Measurements from ENCODE around the gene TLE7.

TLE7 gene

DNA sequence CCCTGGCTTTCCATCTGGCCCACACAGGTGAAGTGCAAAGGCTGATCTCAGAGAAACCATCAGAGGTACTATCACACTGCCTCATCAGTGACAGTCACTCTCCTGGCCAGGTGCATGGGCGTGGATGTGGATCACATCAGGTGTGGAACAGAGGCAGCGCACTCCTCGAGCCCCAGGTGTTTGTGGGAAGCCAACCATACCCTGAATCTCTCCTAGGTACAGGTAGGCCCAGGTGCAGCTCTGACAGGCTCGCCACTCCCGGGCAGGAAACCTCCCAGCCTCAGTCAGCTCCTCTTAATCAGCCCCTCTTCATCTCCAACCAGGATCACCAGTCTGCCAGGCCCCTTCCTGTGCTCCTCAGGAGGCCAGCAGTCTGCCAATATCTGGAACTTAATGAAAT is 31.7 kb downstream of the TLE7 start:
- no peak for DNase-seq

DNA sequence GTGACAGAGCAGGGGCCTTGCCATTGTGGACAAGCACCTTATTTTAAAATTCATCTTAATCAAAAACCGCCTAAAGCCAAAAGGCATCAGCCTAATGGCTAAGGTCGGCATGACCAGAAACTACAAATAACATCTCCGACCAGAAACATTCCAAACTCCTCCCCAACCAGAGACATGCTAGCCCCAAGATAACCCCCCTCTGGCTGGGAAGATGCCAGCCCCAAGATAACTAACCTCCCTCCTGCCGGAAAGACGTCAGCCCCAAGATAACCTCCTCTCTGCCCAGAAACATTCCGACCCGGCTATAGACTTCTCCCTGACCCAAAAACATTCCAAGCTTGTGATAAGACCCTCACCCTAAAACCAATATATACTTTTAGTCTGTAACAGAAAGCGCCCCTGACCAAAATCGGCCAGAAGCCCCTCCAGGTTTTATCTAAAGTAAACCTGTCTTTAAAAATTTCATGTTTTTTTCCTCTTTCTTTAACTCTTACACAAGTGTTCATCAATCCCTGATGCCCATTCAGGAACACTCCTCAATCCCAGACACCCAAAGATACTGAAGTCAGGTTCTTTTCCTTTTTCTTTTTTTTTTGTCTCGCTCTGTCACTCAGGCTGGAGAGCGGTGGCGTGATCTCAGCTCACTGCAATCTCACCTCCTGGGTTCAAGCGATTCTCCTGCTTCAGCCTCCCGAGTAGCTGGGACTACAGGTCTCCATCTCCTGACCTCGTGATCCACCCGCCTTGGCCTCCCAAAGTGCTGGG is 32.7 kb downstream of the TLE7 start:
- no peak for DNase-seq

DNA sequence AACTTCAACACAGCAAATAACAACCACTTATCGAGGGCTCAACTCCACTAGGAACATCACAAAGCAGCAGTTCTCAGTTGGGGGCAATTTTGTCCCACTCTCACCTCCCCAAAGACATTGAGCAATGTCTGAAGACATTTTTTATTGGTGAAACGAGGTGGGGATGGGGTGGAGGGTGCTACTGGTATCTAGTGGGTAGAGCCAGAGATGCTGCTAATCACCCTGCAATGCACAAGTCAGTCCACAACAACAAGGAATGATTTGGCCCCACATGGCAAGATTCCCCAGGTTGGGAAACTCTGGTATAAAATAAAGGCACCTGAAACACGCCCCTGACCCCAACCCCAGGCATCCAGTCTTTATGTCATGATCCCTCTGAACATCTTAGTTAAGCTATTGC is 33.3 kb downstream of the TLE7 start:
- no peak for DNase-seq

DNA sequence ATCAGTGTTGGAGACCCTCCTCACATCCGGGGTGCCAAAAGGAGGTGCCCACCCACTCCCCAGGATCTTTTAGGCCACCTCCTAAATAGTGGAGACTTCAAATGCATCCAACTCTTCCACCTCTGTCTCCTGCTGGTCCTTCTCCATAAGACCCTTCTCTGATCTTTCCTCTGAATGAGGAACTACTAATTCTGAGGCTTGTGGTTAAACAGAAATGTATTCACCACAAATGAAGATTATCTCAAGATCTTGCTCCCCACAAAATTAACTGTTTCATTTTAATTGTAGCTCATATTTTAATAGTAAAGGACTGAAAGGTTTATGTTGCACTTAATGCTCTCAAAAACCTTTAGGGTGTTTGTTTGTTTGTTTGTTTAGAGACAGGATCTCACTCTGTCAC is 34.1 kb downstream of the TLE7 start:
- DNase-seq: no peak

DNA sequence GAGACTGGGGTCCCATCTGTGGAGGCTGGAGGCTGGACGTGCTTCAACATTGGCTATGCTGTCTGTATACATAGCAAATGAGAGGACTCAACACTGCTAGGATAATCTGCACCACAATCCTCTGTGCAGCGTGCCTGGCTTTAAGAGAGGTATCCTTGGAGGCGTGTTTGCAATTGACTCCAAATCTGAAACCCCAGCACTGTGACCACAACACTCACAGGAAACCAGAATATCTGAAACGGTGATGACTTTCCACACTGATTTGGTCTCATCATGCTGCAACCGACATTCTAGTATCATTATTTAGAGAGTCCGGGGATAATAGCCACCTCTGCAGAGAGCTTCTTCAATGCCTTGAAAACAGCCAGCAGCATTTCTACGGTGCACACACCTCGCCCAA is 35.1 kb downstream of the TLE7 start:
- DNase-seq: no peak

DNA sequence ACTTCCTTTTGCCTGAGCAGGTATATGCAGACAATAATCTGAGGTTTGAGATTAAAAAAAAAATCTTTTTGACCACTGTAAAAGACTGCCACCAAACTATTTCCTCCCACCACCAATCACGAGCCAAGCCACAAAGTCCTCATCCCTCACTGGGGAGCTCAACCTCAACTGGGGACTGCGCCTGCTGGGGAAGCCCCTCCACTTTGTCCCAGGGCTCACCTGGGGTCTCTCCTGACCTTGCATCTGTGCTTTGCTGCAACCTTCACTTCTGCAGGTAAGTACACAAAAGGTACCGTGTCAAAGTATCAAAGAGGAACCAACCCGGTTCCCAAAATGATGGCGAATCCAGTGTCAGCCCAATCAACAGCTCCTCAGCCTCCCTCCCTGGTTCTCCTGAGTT is 35.5 kb downstream of the TLE7 start:
- DNase-seq: no peak

DNA sequence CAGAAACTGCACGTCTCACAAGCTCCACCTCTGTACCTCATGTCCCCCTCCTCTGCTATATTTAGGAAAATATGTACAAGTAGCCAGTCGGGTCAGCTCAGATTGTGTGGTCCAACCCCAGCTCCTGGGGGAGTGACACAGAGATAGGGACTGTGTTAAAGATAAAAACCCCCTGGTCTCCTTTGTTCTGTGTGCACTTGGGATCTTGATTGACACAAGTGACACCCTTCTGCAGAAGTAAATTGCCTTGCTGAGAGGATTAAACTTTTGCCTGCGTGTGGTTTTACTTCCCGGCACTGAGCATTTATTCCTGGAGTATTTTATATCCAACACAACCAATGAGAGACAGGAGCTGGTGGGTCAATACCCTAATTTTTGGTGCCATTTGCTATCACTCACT is 37.5 kb downstream of the TLE7 start:
- no peak for DNase-seq

DNA sequence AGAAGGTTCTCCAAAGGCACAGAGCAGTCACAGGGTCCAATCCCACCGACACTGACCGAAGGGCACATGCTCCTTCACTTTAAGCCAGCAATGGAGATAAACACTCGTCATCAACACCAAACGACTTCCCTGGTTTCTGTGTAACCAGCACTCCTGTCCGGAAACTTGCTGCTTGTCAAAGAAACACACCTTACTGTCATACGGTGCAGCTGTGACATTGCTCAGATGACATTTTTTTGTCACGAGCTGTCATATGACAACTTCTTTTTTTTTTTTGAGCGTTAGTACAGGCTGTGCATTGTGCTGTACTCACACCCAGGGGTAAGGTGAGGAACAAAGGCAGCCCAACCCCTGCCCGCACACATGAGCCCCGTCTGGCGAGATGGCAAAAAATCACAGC is 39.2 kb downstream of the TLE7 start:
- DNase-seq: no peak

DNA sequence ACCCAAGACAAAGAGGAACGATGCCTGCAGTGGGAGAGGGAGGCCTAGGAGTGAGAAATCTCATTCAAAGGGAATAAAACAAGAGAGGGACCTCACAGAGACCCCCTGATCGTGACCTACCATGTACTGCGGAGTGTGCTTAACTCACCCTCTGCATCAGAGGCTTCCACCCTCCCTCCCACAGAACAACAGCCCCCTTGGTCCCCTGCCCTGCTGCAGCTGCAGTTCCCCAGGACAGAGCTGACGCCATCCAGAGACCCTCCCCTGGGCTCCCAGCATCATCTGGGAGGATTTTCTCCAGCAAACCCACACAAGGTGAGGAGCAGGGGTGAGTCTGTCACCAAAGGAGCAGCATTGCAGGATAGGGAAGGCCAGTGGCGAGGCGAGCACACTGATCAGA is 39.8 kb downstream of the TLE7 start:
- DNase-seq: no peak

DNA sequence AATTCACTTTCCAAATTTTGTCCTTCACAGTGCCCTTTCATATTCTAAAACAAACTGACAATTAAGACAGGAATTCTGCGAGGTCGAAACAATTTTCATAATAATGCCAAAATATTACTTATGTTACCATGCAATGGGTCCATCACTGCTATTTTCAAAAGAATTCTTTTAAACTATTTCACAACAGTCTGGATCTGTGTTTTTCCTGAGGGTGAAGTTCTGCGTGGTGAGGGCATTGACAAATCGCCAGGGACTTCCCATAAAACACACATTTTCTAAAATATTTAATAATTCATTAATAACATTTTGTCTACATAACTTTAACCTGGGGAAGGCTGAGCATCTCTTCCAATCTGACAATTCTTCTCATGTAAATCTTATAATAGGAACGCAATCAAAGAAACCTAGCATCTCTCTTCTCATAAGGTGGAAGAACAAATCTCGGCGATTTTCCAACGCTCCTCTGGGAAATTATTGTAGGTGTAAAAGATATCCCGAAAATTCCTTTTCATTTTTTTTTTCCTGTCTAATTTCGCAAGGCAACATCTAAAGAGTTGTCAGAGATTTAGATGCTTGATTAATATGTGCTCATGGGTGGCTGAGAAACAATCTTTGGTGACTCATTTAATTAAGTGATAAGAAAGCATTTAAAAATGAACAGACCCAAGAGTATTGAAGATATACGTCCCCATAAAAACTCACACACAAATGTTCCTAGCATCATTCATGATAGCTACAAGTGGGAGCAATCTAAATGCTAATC is 41.9 kb downstream of the TLE7 start:
- DNase-seq: no peak

DNA sequence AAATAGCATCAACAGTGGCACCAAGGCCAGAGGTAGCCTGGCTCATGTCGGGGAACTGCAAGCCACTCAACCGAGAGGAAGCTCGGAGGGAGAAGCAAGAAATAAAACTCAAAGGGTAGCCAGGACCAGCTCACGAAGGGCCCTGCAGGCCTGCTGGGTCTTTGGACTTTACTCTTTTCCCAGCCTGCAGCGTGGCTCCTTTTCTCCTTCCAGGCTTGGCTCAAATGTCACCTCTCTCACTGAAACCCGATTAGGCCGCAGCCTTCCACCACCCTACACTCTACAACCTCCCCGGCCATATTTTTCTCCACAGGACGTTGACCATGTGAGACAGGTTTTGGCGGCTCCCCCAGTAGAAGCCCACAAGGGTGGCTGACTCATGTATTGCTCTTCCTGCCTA is 45.3 kb downstream of the TLE7 start:
- no peak for DNase-seq

DNA sequence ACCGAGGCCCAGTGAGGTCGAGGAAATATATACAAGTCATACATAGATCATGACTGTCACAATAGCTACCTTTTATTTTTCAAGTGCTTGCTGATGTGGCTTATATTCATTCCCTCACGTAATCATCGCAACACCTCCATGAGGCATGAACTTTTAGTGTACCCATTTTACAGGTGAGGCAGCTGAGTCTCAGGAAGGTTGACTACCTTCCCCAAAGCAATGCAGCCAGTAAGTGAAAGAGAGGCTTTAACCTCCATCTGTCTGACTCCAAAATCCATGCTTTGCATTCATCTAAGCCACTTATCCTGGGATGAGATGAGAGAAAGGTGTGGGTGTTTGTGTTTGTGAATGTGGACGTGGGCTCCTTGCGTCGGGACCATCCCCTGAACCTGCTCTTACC is 52.5 kb downstream of the TLE7 start:
- DNase-seq: no peak

DNA sequence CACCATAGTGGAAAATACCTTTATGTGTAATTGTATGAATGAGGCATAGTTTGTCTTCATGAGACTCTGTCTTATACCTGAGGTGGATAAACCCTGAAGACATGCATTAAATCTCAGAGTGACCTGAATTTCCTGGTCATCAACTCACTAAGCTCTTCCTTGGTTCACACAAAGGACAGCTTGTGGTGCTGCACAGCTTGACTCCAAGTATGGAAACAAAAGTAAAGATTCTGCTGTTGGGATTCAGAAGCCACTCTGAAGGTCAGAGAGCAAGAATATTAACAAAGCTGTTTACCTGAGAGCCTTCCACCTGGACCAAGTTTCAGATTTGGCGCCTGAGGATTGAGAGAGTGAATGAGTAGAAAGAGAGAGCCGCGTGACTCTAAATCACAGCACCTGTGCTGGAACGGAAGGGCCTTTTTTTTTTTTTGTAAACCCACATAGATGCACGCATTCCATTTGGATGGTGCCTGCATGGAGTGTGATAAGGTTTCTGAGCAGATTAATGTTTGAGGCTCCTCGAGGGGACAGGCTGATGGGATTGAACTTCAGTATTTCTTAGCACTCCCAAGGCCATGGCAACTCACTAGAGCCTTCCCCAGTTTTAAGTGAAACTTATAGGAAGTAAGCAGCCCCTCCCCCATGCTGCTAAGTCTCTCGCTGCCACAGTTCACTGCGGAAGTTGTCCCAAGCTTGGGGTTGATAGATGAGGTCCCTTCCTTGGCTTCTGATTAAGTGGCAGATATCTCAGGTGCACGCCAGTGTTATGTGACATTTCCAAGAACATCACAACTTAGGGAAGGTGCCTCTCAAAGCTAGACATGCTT is 54.6 kb downstream of the TLE7 start:
- DNase-seq: no peak

DNA sequence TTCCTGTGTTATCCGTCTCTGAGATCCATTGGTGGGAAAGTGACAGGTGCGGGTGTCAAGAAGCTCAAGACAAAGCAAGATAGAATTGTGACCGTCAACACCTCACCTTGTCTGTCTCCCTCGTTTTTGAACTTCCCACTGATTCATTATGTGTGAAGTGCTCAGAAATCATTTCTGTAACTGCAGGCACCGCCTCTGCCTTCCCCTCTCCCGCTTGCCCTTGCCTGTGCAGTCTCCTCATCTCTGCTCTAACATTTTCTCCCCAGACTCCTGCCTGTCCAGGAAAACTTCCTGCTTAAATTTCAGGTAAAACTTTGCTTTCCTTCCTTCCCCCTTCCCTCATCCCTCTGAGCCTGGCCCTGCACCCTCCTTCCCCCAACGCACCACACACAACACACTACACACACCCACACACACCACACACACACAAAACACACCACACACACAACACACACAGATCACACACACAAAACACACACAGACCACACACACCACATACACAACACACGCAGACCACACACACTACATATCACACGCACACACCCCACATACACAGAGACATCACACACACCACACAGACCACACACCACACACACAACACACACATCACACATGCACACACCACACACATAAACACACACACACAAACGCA is 57.7 kb downstream of the TLE7 start:
- DNase-seq: no peak

DNA sequence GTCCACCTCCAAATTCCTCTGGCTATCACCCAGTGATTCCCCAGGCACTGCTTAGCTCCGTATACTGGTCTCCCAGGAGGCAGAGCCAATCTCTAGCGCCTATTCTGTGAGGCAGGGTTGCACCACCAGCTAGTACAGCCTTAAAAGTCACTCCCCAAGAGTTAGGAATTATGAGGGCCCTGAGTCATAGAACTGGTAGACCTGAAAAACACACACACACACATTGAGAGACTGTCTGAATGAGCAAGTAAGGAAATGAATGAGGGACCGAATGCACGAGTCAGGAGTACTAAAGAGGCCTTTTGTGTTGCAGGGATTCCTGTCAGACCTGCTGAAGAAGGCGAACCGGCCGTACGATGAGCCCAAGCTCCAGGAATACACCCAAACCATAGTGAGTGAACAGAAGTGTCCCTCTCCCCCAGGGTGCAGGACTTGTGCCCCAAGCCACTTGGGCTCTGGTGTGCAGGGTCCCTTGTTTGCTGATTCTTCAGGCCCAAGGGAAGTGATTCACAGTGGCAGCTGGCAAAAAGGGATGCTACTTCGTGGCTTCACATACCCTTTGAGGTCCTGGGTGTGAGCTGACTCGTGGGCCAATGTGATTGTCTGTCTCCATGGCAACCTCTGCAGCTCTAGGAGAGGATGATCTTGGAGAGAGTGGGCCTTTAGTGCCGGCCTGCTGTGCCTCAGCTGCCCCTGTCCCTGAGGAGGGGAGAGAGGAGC is 58.6 kb downstream of the TLE7 start:
- DNase-seq: no peak

DNA sequence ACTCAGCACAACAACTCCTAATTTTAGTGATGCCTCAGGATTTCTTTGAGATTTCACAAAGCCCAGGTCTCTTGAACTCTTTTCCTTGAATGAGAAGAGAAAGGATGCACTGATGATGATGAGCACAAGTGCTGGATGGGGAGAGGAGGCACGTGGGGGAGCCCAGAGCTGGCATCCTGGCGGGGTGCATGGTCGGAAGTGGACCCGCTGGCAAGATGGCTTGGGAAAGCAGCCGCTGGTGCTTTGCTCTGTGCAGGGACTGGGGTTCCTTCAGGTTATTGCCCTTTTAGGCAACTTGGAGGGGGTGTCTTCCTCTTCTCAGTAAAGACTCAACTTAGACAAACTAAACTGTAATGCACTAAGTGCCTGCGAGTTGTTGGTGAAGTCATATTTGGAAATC is 61.0 kb downstream of the TLE7 start:
- DNase-seq: no peak
